Measurements from ENCODE around the gene PLXNC1.

The PLXNC1 gene

DNA sequence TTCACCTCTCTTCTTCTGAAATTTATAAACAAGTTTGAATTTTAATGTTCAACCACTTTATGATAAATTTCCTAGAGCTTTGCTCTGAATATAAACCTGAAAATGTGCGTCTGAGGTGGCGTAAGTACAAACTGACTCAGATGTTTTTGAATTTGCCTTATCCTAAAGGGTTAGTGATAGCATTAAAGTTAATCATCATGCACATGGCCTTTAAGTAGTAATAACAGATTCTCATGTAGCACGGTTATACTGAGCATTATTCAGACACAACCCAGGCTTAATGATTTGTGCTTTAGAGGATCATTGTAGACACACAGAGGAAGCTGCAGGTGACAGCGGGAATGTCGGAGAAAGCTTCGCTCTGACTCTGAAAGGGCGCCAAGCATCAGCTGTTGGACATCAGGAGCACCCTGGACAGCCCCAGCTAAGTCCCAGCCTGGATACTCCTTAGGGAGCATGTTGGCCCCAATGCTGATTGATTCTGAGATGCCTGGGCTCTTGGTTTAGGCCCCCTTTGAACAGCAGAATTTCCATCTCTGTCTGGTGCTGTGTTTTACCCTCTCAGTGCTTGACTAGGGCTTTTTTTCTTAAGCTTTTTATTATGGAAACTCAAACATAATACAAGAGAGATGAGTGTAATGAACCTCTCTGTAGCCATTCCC is 91.1 kb downstream of the PLXNC1 start:
- no peak for DNase-seq (ENCODE audit: low spot score)

DNA sequence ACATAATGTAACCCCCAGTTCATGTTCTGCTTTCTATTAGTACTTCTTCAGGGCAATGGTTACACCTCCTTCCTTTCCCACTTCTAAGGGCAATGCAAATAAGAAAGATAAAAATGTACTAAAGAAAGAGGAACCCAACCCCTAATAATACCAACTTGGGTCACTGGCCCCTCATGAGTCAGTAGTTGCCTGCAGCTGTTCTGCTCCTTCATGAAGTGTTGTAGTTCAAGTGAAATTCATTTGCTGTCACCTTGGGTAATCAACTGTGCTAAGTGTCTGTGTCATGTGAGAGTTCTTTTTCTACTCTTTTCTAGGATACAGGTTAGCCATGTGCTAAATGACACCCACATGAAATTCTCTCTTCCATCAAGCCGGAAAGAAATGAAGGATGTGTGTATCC is 91.8 kb downstream of the PLXNC1 start:
- DNase-seq (ENCODE audit: low spot score), result no peak

DNA sequence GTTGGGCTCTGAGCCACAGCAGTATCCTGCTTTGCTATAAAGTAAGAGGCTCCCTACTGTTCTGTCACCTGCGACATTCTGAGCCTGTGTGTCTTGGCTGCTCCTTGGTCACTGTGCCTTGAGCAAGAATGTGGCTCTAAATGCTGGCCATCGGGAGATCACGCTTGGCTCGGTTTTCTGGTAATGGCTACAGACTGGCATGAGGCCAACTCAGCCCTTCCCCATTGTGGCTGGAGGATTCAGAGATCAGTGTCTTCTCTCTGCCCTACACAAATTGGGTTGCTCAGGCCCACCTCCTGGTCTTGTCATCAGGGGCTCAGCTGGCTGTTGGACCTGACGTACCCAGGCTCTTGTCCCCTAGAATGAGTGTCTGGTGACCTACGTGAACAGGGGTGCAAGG is 94.5 kb downstream of the PLXNC1 start:
- no peak for DNase-seq (ENCODE audit: low spot score)

DNA sequence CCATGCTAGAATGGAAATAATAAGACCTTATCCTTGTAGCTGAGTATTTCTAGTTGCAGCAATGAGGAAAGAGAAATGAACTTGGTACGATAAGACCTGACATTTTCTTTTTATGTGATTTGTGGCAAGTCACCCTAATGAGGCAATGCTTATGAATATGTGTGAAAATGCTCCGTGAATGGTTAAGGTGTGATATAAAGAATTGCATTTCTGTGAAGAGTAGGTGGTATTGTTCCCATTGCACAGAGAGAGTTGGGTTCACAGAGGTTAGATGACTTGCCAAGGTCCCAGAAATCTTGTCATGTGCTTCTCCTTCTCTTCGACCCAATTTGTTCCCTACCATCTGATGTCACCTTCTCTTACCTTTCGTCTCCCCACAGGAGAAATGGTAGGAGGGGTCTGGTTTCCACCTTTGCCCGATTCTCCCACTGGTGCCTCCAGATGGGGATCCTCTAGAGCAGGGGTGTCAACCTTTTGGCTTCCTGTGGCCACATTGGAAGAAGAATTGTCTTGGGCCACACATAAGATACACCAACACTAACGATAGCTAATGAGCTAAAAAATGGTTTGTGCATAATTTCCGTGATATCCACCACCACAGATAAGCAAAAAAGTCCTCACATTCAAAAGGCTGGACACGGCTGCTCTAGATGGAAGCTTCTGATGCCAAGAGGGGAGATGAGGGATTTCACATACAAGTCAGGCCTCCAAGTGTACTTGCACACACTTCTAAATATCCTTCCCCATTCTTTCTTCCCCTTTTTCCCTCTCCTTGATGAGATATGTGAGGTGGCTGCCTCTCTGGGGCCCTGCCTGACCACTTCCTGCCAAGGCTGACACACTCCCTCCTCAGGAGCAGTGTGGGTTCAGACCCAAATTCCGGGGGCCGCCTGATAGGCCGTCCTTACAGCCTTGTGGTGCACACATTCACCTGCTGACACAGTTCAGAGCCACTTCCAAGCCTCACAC is 96.1 kb downstream of the PLXNC1 start:
- DNase-seq (ENCODE audit: low spot score), result no peak

DNA sequence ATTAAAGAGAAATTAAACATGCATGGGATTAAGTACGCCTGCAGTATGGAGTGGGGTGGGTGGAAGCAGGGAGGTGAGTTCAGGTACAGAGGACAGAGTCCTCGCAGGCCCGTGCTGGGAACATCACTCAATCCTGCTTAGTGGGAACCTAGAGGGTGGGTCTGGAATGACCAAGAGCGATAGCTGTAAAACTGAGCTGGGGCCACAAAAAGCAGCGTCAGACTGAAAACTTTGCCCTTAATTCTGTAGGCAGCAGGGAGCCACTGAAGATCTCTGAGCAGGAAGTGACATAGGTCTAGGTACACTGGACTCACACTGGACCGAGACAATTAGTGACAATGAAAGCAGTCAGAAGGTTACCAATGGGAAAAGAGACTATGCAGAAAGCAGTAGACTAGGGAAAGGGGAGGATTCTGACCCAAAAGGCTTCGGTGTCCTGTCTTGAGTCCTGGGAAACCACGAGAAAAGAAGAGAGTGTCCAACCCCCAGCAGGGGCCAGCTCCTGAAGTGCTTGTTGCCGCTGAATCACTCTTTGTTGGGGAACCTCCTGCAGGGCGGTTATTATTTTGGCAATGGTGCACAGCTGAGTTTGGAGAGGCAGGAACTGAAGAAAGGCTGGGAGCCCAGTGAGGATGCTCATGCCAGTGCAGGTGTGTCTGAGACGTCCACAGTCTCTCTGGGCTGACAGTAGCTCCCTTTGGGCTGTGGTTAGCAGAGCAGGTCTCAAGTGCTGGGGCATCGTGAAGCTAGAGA is 97.4 kb downstream of the PLXNC1 start:
- DNase-seq (ENCODE audit: low spot score), result no peak

DNA sequence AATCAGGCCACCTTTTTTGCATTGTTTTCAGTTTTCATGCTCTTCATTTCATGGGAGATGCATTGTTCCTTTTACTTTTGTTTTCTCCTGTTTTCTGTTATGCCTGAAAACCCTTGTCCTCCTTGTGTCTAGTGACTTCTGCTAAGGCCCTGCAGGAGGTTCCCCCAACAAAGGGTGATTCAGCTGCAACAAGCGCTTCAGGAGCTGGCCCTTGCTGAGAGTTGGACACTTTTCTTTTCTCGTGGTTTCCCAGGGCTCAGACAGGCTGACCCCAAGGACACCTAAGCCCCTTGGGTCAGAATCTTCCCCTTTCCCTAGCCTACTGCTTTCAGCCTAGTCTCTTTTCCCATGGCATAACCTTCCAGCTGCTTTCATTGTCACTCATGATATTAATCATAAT is 98.9 kb downstream of the PLXNC1 start:
- DNase-seq (ENCODE audit: low spot score), result no peak

DNA sequence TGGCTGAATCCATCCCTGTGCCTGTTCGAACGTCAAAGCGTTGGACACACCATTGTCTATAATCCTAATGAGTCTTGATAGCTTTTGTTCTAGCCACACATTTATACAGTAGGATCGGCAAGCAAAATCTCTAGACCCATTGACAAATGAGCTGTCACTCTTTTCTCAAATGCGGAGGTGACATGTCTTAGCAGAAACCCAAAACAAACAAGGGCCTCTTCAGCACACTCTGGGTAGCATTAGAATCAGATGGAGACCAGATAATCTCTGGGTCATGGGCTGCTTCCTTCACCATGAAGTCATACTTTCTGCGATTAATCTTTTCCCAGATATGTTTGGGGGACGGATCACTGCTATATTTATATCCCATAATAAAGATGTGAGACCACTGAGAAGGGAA is 100.2 kb downstream of the PLXNC1 start:
- DNase-seq (ENCODE audit: low spot score), result no peak

DNA sequence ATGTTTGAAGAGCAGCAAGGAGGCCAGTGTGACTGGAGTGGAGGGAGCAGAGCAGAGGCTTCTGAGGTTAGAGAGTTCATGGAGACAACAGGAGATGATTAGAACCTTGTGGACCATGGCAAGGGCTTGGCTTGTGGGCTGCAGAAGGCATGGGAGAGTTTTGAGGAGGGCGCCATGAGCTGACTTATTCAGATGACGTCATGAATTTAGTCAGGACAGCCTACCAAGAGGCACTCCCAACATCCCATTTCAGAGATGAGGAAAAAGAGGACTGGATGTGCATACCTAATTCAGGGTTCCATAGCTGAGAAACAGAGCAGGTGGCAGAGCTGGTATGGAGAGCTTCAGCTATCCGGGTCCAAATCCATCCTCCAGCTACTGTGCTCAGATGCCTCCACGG is 101.8 kb downstream of the PLXNC1 start:
- no peak for DNase-seq (ENCODE audit: low spot score)

DNA sequence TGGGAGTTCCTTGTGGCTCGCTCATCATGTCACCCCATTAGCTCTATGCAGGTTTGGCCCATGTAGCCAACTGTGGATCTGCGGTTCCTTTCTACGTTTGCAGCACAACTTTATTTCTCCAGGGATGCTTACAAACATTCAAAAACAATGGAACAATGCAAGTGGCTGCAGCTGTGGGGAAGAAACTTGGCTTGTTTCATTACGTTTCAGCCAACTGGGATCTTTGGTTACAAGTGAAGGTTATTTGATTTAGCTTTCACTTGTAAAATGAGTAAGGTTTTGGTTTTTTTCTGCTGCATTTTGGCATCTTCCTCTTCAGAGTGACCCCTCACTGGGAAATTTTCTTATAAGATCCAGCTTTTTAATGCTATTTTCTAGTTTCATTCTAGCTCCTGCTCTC is 105.9 kb downstream of the PLXNC1 start:
- DNase-seq (ENCODE audit: low spot score), result no peak

DNA sequence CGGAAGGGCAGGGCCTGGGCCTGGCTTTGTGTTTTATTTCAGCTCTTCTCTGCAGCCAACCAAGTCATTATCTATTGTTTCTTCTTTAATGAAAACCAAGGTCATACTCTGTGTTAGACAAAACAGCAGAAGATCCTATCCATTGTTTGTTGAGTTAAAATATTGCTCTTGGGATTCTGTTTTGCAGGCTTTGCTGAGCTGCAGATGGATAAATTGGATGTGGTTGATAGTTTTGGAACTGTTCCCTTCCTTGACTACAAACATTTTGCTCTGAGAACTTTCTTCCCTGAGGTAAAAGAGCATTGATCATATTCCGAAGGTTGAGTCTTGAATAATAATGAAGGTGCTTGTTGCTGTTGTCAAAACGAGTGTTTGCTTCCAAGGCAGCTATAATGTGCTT is 106.6 kb downstream of the PLXNC1 start:
- no peak for DNase-seq (ENCODE audit: low spot score)

DNA sequence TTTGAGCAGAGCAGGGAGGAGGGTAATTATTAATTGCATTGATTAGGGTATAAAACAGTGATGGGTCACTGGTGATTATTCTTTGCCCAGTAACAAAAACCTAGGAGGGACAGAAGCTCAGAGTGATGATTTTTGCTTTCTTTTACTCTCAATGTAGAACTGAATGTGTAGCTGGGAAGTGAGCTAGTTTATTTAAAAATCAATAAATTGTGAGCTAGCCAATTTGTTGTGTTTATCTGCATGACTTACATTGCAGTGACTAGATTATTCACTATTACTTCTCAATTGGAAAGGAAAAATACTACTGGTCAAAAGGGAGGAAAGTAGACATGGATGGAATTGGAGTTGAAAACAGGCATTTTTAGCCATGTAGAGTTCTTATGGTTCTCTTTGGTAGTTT is 107.1 kb downstream of the PLXNC1 start:
- DNase-seq (ENCODE audit: low spot score), result no peak

DNA sequence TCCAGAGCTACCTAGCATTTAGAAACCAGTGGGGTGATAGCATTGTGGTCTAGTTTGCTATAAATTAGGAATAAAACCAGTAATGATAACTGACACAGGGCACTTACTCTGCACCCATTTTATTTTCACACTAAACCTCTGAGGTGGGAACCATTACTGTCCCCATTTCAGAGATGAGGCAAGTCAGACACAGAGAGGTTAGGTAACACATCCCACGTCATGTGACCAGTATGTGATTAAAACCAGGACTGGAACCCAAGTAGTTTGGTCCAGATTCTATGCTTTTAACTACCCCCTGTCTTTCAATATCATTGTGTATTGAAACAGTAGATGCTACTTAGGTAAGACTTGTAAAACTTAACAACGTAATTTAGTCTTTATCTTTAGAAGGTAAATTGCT is 110.2 kb downstream of the PLXNC1 start:
- no peak for DNase-seq (ENCODE audit: low spot score)

DNA sequence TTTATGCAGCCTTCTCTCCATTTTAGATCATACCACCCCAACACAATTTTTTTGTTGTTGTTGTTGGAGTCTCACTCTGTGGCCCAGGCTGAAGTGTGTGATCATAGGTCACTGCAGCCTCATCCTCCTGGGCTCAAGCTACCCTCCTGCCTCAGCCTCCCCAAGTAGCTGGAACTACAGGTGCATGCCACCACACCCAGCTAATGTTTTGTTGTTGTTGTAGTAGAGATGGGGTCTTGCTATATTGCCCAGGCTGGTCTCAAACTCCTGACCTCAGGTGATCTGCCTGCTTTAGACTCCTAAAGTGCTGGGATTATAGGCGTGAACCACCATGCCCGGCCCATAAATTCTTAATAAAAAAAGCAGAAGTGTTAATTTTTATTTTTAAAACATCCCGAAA is 111.6 kb downstream of the PLXNC1 start:
- DNase-seq (ENCODE audit: low spot score), result no peak

DNA sequence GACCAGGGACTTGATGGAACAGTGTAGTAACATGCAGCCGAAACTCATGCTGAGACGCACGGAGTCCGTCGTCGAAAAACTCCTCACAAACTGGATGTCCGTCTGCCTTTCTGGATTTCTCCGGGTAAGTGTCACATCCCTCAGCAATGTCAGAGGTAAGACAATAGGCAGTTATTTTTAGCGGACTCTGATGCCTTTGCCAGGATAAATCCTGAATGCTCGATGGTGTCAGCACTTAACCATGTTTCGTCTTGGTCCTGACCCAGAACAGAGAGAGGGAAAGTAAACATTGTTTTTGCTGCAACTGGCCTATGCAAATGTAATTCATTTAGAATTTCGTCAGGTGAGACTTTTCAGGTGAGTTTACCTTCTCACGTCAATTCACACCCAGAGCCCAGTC is 112.3 kb downstream of the PLXNC1 start:
- no peak for DNase-seq (ENCODE audit: low spot score)

DNA sequence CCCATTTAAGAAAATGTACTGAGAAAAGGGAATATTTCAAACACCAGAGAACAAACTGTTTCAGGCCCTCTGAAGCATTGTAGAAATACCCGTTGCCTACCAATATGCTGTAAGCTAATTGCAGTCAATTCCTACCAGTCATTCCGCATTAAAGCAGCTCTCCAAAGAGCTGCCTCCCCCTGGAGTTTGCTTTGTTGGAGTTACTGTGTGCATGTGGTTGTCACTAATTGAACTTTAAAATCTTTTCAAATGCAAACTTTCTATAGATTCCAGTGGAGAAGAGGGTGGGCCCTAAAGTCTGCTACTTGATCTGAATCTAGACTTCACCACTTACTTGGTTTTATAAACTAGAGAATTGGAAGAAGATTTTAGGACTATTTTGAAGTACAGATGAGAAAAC is 112.7 kb downstream of the PLXNC1 start:
- DNase-seq (ENCODE audit: low spot score), result no peak

DNA sequence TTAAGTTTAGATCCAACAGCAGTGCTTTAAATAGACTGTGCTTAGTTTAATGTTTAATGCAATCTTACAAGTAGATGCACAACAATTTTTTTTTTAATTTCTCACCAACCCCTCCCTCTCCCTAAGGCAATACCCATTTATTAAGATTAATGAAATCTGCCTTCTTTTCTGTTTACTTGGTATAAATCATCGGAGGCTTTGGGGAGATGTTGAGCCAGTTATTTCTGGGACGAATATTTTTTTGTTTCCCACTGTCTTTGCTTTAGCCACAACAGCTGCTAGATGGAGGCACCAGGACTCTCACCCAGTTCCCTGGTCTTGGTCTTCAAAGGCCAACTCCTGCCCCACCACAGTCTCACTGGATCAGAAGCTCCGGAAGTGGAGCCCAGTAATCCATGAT is 113.4 kb downstream of the PLXNC1 start:
- no peak for DNase-seq (ENCODE audit: low spot score)

DNA sequence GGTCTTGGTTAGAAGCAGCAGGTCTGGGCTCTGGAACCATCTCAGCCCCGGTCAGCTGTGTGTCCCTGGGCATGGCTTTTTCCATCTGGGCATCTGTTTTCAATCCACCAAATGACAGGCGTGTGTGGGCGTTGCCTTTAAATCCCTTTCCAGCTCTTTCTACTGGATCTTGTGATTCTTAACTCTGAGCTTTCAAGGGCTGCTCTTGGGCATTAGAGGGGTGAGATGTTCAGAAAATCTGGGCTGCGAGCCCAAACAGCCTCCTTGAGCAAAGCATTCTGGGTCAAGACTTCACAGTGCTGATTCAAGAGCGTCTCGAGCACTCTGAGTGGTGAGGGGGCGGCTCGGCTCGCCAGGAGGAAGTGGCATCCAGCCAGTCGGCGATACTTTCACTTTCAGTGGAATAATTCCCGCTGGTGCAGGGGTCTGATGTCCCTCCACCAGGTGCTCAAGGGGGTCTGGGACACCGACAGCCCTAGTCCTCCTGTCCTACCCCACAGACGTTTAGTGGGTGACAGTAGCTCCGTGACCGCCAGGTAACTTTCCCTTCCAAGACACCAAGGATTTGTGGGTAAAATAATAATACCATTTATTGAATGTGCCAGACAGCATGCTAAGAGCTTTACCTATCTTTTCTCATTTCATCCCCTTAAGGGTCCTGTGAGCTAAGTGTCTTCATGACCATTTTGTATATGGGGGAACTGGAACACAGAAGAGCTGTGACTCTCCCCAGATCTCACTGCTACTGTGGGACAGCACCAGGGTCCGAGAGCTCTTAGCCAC is 114.0 kb downstream of the PLXNC1 start:
- no peak for DNase-seq (ENCODE audit: low spot score)

DNA sequence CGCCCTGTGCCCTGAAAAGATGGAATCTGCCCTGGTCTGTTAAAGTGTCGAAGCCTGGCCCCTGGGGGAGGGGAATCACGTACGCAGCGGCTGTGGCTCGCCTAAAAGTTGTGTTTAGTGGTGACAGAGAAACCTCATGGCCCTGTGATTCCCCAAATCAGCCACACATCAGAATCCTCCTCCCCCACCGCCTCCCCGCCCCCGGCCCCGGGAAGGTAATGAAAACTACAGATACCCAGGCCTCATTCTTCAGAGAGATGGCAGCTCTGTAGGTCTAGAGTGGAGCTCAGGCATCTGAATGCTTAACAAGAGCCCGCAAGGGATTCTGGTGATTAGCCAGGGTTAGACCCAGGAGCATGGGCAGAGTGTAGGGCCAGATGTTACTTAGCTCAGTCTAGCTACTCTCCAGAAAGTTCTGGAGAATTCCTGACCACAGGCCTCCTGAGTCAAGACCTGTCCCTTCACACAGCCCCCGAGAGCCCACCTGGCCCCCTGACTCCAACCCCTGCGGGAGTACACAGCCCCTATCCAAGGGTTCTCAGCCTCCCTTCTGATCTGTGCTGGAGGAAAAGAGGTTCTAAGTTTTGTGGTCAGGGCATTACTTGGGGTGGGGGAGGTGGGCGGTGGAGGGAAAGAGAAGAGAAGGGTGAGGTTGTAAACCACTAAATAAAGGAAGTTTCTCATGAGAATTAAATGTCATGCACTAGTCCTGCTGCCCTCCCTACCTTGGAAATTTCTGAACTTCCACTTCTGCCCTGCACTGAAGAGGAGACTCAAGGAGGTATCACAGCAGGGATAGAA is 114.8 kb downstream of the PLXNC1 start:
- no peak for DNase-seq (ENCODE audit: low spot score)

DNA sequence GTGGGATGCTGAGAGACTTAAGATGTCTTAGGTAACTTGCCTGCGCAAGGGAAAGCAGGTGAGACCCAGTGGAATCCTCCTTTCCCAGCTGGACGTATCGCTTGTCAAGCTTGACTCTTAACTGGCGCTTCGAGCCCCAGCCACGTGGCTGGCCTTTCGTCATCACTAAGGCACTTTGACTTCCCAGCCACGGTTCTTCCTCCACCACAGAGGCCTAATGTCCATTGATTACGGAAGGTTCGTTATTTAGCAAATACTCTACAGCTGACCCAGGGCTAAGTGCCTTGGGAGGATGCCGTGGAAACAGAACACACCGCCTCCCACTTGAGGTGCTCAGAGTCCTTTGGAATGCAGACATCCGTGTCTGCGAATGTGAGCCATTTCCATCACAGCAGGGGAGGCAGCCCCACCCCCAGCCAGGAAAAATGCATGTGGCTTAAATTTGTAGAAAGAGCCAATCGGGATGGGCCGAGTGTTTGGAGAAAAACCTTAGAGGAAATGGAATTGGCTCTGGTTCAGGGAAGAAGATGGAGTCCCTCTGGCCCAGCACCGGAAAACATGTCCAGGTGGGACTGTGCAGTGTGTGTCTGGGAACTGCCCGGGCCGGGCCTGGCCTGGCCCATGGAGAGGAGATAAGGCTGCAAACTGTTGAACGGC is 115.7 kb downstream of the PLXNC1 start:
- DNase-seq (ENCODE audit: low spot score), result no peak

DNA sequence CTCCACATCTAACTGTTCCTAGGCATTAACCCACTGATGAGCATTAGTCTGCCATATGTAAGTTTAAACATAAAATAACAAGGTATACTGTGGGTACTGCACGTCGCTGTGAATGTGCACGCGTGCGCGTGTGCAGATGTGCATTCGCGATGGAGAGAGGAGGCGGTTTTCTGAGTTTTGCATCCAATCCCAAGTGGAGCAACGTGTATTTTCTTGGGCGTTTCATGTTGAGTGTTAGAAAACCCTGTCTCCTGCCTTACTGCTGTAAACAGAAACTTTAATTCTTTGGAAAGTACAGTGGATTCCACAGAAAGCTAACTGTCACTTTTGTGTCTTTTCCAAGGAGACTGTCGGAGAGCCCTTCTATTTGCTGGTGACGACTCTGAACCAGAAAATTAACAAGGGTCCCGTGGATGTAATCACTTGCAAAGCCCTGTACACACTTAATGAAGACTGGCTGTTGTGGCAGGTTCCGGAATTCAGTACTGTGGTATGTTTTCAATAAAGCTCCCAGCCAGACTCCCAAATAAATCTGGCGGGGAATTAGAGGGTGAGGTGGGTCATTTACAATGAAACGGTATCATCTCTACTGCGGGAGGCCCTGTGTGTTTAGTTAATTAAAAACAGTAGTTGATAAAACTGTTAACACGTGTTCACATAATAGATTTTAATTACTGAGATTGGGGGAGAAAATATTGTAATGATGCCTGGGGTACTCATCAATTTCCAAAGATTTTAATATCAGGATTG is 116.5 kb downstream of the PLXNC1 start:
- no peak for DNase-seq (ENCODE audit: low spot score)
